Myocyte (in vitro differentiated cells): ENCODE data around the gene ALKBH4. TPM values are rescaled to one million over a fixed set of nuclear protein-coding genes. Genes with fewer than 3 reads are reported as not detected.
A peak's percentile ranks its signal among the peaks of the same experiment; 100 is the strongest.

Experiments used
- DNase-seq: peaks from one replicate; pipeline ENCODE4 v3.0.0-alpha.2; 2012; ENCODE audit warnings: low read depth
- total RNA-seq: library from RNA; depleted of rRNA; stranded (reverse); fragments of >200 nt; gene quantifications from 2 replicates; pipeline ENCODE4 v1.2.3, GENCODE V29; 2014

Gene ALKBH4
- total RNA-seq, 1 donor from 2014 or later, result 28.7 TPM

GRCh38 chr7:102429141-102429899 is 35.3 kb downstream of the ALKBH4 start:
- DNase-seq, result no peak

GRCh38 chr7:102427019-102427405 is 37.7 kb downstream of the ALKBH4 start:
- no peak for DNase-seq

GRCh38 chr7:102426268-102427018 is 38.2 kb downstream of the ALKBH4 start:
- no peak for DNase-seq

GRCh38 chr7:102425639-102426267 is 38.9 kb downstream of the ALKBH4 start:
- DNase-seq, result no peak

- no peak for DNase-seq
Observed at GRCh38 chr7:102424787-102425218, 39.9 kb downstream of the ALKBH4 start.

DNA sequence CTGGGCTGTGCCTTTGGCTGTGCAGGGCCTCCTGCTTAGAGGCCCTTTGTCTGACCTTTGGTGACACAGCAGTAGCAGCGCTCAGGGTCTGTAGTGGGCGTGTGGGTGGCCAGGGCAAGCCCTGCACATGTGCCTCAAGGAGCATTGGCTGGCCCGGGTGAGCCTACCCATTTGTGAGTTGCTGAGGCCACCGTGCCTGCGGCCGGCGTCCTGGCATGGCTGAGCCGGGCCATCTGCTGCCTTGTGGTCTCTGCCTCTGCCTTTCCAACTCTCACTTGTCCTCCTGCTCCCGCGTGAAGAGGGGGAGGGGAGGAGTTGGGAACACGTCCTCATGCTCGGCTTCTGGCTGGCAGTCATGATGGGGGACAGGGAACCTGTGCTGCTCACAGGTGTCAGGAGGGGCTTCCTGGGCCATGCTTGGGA is 40.5 kb downstream of the ALKBH4 start:
- DNase-seq, result peak; percentile 87

DNA sequence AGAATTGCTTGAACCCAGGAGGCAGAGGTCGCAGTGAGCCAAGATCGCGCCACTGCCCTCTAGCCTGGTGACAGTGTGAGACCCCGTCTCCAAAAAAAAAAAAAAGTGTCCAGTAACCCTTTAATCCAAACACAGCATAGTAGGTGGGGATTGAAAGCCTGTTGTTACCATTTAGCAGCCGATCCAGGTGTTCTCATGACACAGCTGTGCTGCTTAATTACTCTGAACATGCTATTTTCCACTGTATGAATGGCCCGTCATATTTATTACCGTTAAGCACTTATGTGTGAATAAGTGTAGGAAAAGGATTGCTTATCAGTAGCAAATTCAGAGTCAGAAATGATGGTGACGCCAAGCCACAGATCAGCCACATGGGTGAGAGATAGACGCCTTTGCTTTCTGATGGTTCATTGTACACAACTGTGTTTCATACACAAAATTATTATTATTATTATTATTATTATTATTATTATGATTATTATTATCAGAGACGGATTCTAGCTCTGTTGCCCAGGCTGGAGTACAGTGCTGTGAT is 42.9 kb downstream of the ALKBH4 start:
- DNase-seq, result no peak

DNA sequence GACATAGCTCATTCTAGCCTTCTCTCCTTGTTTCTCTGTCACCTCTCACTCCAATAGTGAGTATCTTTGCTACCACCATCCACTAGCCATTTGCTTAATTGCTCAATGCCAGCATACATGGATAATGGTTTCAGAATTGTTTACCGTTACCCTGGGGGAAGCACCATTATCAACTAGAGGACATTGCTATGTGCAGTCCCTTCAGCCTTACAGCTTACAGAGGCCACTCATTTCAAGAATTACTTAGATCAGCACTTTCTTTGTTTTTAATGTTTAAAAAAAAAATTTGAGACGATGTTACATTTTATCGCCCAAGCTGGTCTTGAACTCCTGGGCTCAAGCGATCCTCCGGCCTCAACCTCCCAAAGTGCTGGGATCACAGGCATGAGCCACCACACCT is 46.1 kb downstream of the ALKBH4 start:
- DNase-seq, result no peak

- DNase-seq, result no peak
Observed at GRCh38 chr7:102417105-102417504, 47.6 kb downstream of the ALKBH4 start.

DNA sequence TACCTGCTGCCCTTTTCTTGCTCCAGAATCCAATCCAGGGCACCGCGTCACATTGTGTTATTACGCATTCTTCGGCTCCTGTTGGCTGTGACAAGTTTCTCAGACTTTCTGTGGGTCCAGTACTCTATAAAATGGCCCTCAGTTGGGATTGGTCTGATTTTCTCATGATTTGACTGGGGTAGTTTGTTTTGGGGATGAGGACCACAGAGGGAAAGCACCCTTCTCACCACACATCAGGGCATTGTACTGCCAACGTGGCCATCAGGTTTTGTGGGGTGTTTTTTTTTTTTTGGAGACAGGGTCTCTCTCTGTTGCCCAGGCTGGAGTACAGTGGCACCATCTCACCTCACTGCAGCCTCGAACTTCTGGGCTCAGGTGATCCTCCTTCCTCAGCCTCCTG is 48.3 kb downstream of the ALKBH4 start:
- DNase-seq, result no peak

DNA sequence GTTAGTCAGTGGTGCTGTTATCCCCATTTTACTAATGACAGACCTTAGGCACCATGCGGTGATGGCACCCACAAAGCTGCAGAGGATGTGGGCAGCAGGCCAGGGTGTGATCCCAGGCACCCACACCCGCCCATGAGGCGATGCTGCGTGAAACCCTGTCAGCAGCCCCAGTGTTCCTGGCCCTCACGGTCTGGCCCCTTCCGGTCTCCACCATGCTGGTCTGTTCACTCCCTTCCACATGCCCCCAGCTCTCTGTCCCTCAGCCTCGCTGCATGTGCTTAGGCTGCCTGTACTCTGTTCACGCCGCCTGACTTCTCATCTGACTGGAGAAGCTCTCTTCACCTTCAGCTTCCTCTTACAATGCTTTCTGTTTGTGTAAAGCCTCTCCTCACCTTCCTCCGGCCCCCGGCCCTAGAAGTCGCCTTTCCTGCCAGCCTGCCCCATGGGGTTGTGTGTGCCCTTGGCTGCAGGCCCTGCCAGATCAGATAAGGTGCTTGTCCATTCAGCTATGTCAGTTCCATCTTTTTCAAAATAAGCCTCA is 48.9 kb downstream of the ALKBH4 start:
- DNase-seq, result no peak

- DNase-seq, result no peak
Observed at GRCh38 chr7:102413611-102414010, 51.1 kb downstream of the ALKBH4 start.

- DNase-seq, result no peak
Observed at GRCh38 chr7:102413091-102413490, 51.6 kb downstream of the ALKBH4 start.

DNA sequence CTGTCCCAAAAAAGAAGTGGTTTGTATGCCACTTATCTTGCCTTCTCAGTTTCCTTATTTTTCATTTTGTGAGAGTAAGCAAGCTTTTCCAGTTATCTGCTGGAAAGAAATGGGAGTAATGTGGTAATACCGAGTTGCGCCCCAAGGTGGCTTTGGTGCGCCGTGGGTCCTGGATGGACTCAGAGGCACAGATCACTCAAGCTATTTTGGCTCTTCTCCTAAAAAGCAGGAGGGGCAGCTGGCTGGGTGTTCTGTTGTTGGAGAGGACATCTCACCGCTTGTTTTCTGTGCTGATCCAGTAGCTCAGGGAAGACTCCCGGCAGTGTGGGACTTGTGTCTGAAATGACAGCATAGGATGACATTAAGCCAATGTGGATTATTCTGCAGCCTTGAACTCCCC is 52.1 kb downstream of the ALKBH4 start:
- peak; percentile 80 for DNase-seq

GRCh38 chr7:102410918-102411317 is 53.7 kb downstream of the ALKBH4 start:
- DNase-seq, result no peak

- no peak for DNase-seq
Observed at GRCh38 chr7:102410123-102410522, 54.5 kb downstream of the ALKBH4 start.

- no peak for DNase-seq
Observed at GRCh38 chr7:102409340-102409739, 55.3 kb downstream of the ALKBH4 start.

DNA sequence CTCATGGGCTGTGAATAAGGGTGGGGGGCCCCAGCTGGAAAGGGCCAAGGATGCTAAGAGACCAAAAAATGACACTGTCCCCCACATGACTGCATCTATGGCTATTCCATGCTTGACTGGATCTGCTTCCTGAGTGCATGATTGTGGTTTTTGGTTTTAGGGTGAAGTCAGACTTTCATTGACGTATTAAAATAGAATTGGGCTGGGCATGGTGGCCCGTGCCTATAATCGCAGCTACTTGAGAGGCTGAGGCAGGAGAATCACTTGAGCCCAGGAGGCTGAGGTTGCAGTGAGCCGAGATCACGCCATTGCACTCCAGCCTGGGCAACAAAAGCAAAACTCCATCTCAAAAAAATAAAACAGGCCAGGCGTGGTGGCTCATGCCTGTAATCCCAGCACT is 56.1 kb downstream of the ALKBH4 start:
- peak; percentile 45 for DNase-seq

GRCh38 chr7:102407910-102408309 is 56.8 kb downstream of the ALKBH4 start:
- DNase-seq, result no peak
